DND-41 (cell line): ENCODE measurements around the gene LGI4.

Experiments used
- ATAC-seq: fragments of 200-7000 bp; cut with Tn5 transposase; 3 replicates; pipeline ENCODE4 v1.9.1; 2021; ENCODE audit warnings: low read depth; ENCODE audit not compliant: insufficient read depth
- DNase-seq: peaks from one replicate; pipeline ENCODE4 v3.0.0-alpha.2; 2020
- H2AFZ ChIP-seq: 2 replicates; pipeline ENCODE4 v1.6.0; 2012; ENCODE audit warnings: low read depth, low read length
- H3K27ac ChIP-seq: 2 replicates; pipeline ENCODE4 v1.5.1; 2012; ENCODE audit warnings: low read length, inconsistent platforms
- H3K27me3 ChIP-seq: fragments of 200-600 bp; sonication (generic); 2 replicates; pipeline ENCODE4 v1.6.0; 2012; ENCODE audit warnings: low read length, mild to moderate bottlenecking, inconsistent platforms; ENCODE audit not compliant: insufficient read depth, poor library complexity
- H3K36me3 ChIP-seq: 2 replicates; pipeline ENCODE4 v1.5.1; 2012; ENCODE audit warnings: low read length, inconsistent platforms; ENCODE audit not compliant: insufficient read depth
- H3K4me1 ChIP-seq: 2 replicates; pipeline ENCODE4 v1.5.1; 2012; ENCODE audit warnings: mild to moderate bottlenecking, low read length; ENCODE audit not compliant: insufficient read depth
- H3K4me2 ChIP-seq: 2 replicates; pipeline ENCODE4 v1.6.0; 2012; ENCODE audit warnings: mild to moderate bottlenecking, moderate library complexity, low read length, inconsistent platforms; ENCODE audit not compliant: insufficient read depth
- H3K4me3 ChIP-seq, 2 experiments: fragments of 200-600 bp in 1 of 2; shearing (Covaris generic) in 1 of 2; 2 replicates each; pipeline ENCODE4 v1.5.1; 2012 to 2016; ENCODE audit warnings: inconsistent platforms in 2 of 2, low read length in 2 of 2, mild to moderate bottlenecking in 2 of 2, low read depth in 1 of 2, moderate library complexity in 1 of 2
- H3K79me2 ChIP-seq: 2 replicates; pipeline ENCODE4 v1.6.0; 2012; ENCODE audit warnings: low read length, inconsistent platforms; ENCODE audit not compliant: insufficient read depth
- H3K9ac ChIP-seq: 2 replicates; pipeline ENCODE4 v1.6.0; 2012; ENCODE audit warnings: low read depth, mild to moderate bottlenecking, inconsistent platforms, low read length, moderate library complexity
- H3K9me3 ChIP-seq: 2 replicates; pipeline ENCODE4 v1.5.1; 2012; ENCODE audit warnings: low read length, moderate library complexity, mild to moderate bottlenecking, inconsistent platforms; ENCODE audit not compliant: insufficient read depth, severe bottlenecking
- H4K20me1 ChIP-seq: 2 replicates; pipeline ENCODE4 v1.6.0; 2012; ENCODE audit warnings: low read length; ENCODE audit not compliant: insufficient read depth
- CTCF ChIP-seq: IDR thresholded peaks from 2 replicates; pipeline ENCODE4 v1.5.1; 2012; ENCODE audit warnings: borderline replicate concordance, low read length, moderate library complexity, mild to moderate bottlenecking; ENCODE audit not compliant: poor library complexity, severe bottlenecking; ENCODE audit errors: extremely low read depth
- EZH2 ChIP-seq: IDR thresholded peaks from 3 replicates; pipeline ENCODE4 v1.6.1; 2012; ENCODE audit warnings: borderline replicate concordance, low read depth, mild to moderate bottlenecking, moderate library complexity, low read length, inconsistent platforms; ENCODE audit not compliant: severe bottlenecking

LGI4 gene

GRCh38 chr19:35144600-35145436, 10.0 kb upstream of the LGI4 start:
- Histone ChIP-seq H3K4me3 (no peak overlapping the region), H3K4me2 (no peak overlapping the region), H4K20me1 (peaks cover 8% of the 10 kb centered on the region; the same call in 1 of the 2 replicates), H3K27me3 (peaks cover 3% of the 10 kb centered on the region), H3K9me3 (no peaks in the 10 kb centered on the region), H3K36me3 (no peaks in the 10 kb centered on the region), H2AFZ (no peak overlapping the region), H3K4me1 (peaks cover 11% of the 10 kb centered on the region), H3K27ac (no peak overlapping the region), H3K9ac (no peak overlapping the region), H3K79me2 (no peaks in the 10 kb centered on the region)
- no peak for TF ChIP-seq EZH2
- TF ChIP-seq CTCF, result no peak
- no peak for ATAC-seq
- DNase-seq, result no peak

- peaks cover 11% of the 10 kb centered on the region for H3K4me1 ChIP-seq
- H3K4me3 ChIP-seq, result no peak overlapping the region
- no peak for ATAC-seq
- no peak for DNase-seq
- no peaks in the 10 kb centered on the region for H3K79me2 ChIP-seq
- no peak overlapping the region for H2AFZ ChIP-seq
- peaks cover 9% of the 10 kb centered on the region; the same call in 1 of the 2 replicates for H4K20me1 ChIP-seq
- H3K27ac ChIP-seq, result no peak overlapping the region
- H3K27me3 ChIP-seq, result peaks cover 3% of the 10 kb centered on the region
- no peaks in the 10 kb centered on the region for H3K9me3 ChIP-seq
- no peaks in the 10 kb centered on the region for H3K36me3 ChIP-seq
- H3K9ac ChIP-seq, result no peak overlapping the region
- H3K4me2 ChIP-seq, result no peak overlapping the region
- TF ChIP-seq CTCF, result no peak
- no peak for TF ChIP-seq EZH2
These were observed 9.4 kb upstream of the LGI4 start for GRCh38 chr19:35144259-35144599.

GRCh38 chr19:35143818-35144217, 9.0 kb upstream of the LGI4 start:
- H3K27ac ChIP-seq, result no peak overlapping the region
- H3K79me2 ChIP-seq, result no peaks in the 10 kb centered on the region
- no peak overlapping the region for H3K4me3 ChIP-seq
- peaks cover 3% of the 10 kb centered on the region for H3K27me3 ChIP-seq
- no peak for DNase-seq
- no peak for ATAC-seq
- H3K4me2 ChIP-seq, result no peak overlapping the region
- peaks cover 9% of the 10 kb centered on the region; the same call in 1 of the 2 replicates for H4K20me1 ChIP-seq
- TF ChIP-seq CTCF, result no peak
- no peak for TF ChIP-seq EZH2
- H3K9ac ChIP-seq, result no peak overlapping the region
- H3K36me3 ChIP-seq, result no peaks in the 10 kb centered on the region
- peaks cover 11% of the 10 kb centered on the region for H3K4me1 ChIP-seq
- H2AFZ ChIP-seq, result no peak overlapping the region
- no peaks in the 10 kb centered on the region for H3K9me3 ChIP-seq
